ENCODE results near the gene CHAD. TPM values are rescaled to one million over a fixed set of nuclear protein-coding genes. Genes with fewer than 3 reads are reported as not detected.

Gene CHAD
- total and polyA plus RNA-seq, 8 donors, result 0.45 to 12.0 (median 4.9) TPM; not detected in 1

DNA sequence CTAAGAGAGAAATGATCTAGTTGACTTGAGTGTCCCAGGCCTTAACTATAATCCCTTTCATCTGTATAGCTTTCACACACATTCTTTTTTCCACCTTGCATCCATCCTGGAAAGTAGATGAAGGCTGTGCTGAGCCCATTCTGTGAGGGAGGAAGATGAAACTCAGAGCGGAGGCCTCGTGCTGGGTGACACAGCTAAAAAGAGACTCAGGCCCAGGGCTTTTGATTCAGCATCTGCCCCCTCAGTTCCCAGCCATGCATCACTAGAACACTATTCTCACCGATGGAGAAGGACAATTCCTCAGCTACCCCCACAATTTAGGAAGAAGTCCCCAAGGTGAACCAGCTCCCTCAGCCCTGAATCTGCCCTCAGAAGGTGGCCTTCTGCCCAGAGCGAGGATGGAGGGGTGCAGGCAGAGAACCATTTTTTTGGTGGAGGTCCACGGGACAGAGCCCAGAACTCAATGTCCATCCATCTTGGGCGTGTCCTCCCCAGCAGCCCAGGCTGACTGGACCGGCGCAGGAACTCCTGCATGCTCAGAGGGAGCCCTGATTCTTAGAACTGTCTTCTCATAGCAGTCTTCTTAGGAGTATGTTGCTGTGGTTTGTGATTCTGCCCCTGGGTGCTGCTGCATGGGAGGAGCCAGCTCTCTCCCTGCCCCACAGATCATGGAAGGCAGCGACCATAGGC, 33.8 kb upstream of the CHAD start:
- intact Hi-C loops (cut with DNase I; ENCODE audit: low total_unique reads), result no loop called here
- peak overlapping the region in 3 of 5 donors; percentile 14 to 22 (median 18) for H3K27ac ChIP-seq
- H3K4me3 ChIP-seq, result no peak overlapping the region
- no peaks in the 10 kb centered on the region for H3K27me3 ChIP-seq
- WGBS, 5 donors, result 71 to 84% (median 82%) methylated on average over 8 to 9 of the region's 9 CpGs
- no peaks in the 10 kb centered on the region for H3K9me3 ChIP-seq
- H3K36me3 ChIP-seq, result no peaks in the 10 kb centered on the region
- TF ChIP-seq, protein P1, sequence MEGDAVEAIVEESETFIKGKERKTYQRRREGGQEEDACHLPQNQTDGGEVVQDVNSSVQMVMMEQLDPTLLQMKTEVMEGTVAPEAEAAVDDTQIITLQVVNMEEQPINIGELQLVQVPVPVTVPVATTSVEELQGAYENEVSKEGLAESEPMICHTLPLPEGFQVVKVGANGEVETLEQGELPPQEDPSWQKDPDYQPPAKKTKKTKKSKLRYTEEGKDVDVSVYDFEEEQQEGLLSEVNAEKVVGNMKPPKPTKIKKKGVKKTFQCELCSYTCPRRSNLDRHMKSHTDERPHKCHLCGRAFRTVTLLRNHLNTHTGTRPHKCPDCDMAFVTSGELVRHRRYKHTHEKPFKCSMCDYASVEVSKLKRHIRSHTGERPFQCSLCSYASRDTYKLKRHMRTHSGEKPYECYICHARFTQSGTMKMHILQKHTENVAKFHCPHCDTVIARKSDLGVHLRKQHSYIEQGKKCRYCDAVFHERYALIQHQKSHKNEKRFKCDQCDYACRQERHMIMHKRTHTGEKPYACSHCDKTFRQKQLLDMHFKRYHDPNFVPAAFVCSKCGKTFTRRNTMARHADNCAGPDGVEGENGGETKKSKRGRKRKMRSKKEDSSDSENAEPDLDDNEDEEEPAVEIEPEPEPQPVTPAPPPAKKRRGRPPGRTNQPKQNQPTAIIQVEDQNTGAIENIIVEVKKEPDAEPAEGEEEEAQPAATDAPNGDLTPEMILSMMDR (IDR thresholded peaks at IDR 0.05), result no peak
- TF ChIP-seq EP300 (IDR thresholded peaks at IDR 0.05) (no peak), POLR2AphosphoS5 (IDR thresholded peaks at IDR 0.05) (no peak), POLR2A (IDR thresholded peaks at IDR 0.05) (no peak)
- H3K4me1 ChIP-seq, result no peaks in the 10 kb centered on the region
- no peak for DNase-seq

DNA sequence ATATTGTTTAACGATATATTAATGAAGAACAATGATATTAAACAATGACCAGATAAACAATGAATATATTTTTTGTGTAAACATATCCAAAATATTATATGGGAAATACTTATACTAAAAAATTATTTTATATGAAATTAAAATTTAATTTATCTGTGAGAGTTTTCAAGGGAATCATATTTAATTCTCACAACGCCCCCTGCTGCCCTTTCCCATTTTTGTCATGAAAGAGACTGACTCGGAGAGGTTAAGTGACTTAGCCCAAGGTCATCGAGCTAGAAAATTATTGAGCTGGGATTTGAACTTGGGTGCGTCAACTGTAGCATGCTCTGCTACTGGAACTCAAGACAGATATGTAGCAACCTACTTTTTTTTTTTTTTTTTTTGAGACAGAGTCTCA, 32.4 kb upstream of the CHAD start:
- peak in 1 of 2 donors; percentile 47 for DNase-seq
- H3K9me3 ChIP-seq, result no peaks in the 10 kb centered on the region
- no peak overlapping the region for H3K27ac ChIP-seq
- intact Hi-C loops (cut with DNase I; ENCODE audit: low total_unique reads), result no loop called here
- no peaks in the 10 kb centered on the region for H3K36me3 ChIP-seq
- no peak for TF ChIP-seq EP300 (IDR thresholded peaks at IDR 0.05)
- TF ChIP-seq, protein P1 (IDR thresholded peaks at IDR 0.05), result peak in 2 of 7 experiments; percentile 25 to 43
- H3K27me3 ChIP-seq, result no peaks in the 10 kb centered on the region
- H3K4me1 ChIP-seq, result no peaks in the 10 kb centered on the region
- WGBS, 5 donors, result 21 to 42% (median 27%) methylated on average over 5 of the region's 5 CpGs
- no peak overlapping the region for H3K4me3 ChIP-seq

DNA sequence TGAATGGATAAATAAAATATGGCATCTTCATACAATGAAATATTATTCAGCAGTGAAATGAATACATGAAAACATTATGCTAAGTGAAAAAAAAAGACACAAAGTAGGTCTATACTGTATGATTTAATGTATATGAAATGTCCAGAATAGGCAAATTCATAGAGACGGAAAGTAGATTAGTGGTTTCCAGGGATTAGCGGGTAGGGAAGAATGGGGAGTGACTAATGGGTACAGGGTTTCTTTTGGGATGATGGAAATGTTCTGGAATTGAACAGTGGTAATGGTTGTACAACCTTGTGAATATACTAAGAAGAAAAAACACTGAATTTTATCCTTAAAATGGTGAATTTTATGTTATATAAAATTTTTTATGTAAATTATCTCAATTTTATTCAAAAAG, 31.0 kb upstream of the CHAD start:
- Histone ChIP-seq H3K4me3 (no peak overlapping the region), H3K27ac (no peak overlapping the region), H3K4me1 (no peaks in the 10 kb centered on the region), H3K9me3 (no peaks in the 10 kb centered on the region), H3K27me3 (no peaks in the 10 kb centered on the region), H3K36me3 (no peaks in the 10 kb centered on the region)
- TF ChIP-seq EP300 (IDR thresholded peaks at IDR 0.05) (no peak), POLR2A (IDR thresholded peaks at IDR 0.05) (no peak)
- intact Hi-C loops (cut with DNase I; ENCODE audit: low total_unique reads), result no loop called here
- no peak for DNase-seq
- 92 to 99% (median 95%) methylated on average over 2 of the region's 2 CpGs for WGBS, 5 donors

DNA sequence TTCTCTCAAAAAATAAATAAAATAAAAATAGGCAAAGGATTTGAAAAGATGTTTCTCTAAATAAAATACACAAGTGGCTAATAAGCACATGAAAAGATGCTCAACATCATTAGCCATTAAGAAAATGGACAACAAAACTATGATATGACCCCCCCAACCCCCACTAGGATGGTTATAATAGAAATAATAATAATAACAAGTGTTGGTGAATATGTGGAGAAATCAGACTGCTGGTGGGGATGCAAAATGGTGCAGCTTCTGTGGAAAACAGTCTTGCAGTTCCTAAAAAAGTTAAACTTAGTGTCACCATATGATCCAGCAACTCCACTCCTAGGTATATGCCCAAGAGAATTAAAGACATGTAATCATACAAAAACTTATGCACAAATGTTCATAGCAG, 30.6 kb upstream of the CHAD start:
- H3K36me3 ChIP-seq, result no peaks in the 10 kb centered on the region
- no peaks in the 10 kb centered on the region for H3K27me3 ChIP-seq
- DNase-seq, result no peak
- H3K4me1 ChIP-seq, result no peaks in the 10 kb centered on the region
- intact Hi-C loops (cut with DNase I; ENCODE audit: low total_unique reads), result no loop called here
- H3K4me3 ChIP-seq, result no peak overlapping the region
- TF ChIP-seq EP300 (IDR thresholded peaks at IDR 0.05) (no peak), POLR2A (IDR thresholded peaks at IDR 0.05) (no peak), POLR2AphosphoS5 (IDR thresholded peaks at IDR 0.05) (no peak)
- TF ChIP-seq, protein P1 (IDR thresholded peaks at IDR 0.05), result no peak
- no peak overlapping the region for H3K27ac ChIP-seq
- H3K9me3 ChIP-seq, result no peaks in the 10 kb centered on the region
